WTC11 (cell line): ENCODE results near the gene ZNF532.

ENCODE experiments used
- ATF3 ChIP-seq: sonication (generic); formaldehyde crosslinking; conservative IDR thresholded peaks from 2 replicates; pipeline ENCODE4 v1.8.1; 2022; ENCODE audit warnings: mild to moderate bottlenecking, missing genetic modification reagents
- CTCF ChIP-seq: fragments of 200-600 bp; IDR thresholded peaks from 2 replicates; pipeline ENCODE4 v1.8.0; 2022; ENCODE audit warnings: antibody characterized with exemption
- ESRRA ChIP-seq: sonication (generic); formaldehyde crosslinking; IDR thresholded peaks from 2 replicates; pipeline ENCODE4 v1.8.1; 2022; ENCODE audit warnings: mild to moderate bottlenecking, missing genetic modification reagents, borderline replicate concordance
- NFYB ChIP-seq: sonication (generic); formaldehyde crosslinking; conservative IDR thresholded peaks from 2 replicates; pipeline ENCODE4 v1.8.0; 2022; ENCODE audit warnings: low read depth, missing genetic modification reagents
- USF1 ChIP-seq: sonication (generic); formaldehyde crosslinking; IDR thresholded peaks from 2 replicates; pipeline ENCODE4 v1.8.0; 2022; ENCODE audit warnings: mild to moderate bottlenecking, missing genetic modification reagents
- TF ChIP-seq, protein P1 (sequence below): sonication (generic); formaldehyde crosslinking; IDR thresholded peaks from 2 replicates; pipeline ENCODE4 v1.8.0; 2022; ENCODE audit warnings: mild to moderate bottlenecking, missing genetic modification reagents

- TF ChIP-seq CTCF (no peak), NFYB (no peak), ATF3 (CRISPR knock-in tag) (no peak), ESRRA (CRISPR knock-in tag) (no peak), USF1 (no peak)
- TF ChIP-seq, protein P1, sequence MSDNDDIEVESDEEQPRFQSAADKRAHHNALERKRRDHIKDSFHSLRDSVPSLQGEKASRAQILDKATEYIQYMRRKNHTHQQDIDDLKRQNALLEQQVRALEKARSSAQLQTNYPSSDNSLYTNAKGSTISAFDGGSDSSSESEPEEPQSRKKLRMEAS (CRISPR knock-in tag), result no peak
Measured at GRCh38 chr18:58928386-58928785, 63.7 kb downstream of the ZNF532 start.
